Psoas muscle (tissue), 8 donors: Measurements from ENCODE around the gene FAF1. TPM values are rescaled to one million over a fixed set of nuclear protein-coding genes. Genes with fewer than 3 reads are reported as not detected.

ENCODE experiments used
- ATAC-seq, 4 donors: fragments of 200-7000 bp; cut with Tn5 transposase; one replicate each; pipeline ENCODE4 v1.9.1; 2020; ENCODE audit warnings: moderate library complexity in 3 of 4, mild to moderate bottlenecking in 2 of 4
- DNase-seq, 2 donors: peaks; one replicate each; pipeline ENCODE4 v3.0.0-alpha.2; 2020
- H3K27ac ChIP-seq: fragments of 200-600 bp; one replicate; pipeline ENCODE4 v1.8.0; 2022
- H3K27me3 ChIP-seq, 3 donors: fragments of 200-600 bp in 1 of 3; one replicate each; pipeline versions ENCODE4 v1.6.1 to v1.8.0; 2013 to 2022; ENCODE audit warnings: low read length in 2 of 3, mild to moderate bottlenecking in 2 of 3, moderate library complexity in 1 of 3; ENCODE audit not compliant: insufficient read depth in 3 of 3
- H3K36me3 ChIP-seq, 2 donors: fragments of 200-600 bp in 1 of 2; one replicate each; pipeline versions ENCODE4 v1.6.1 to v1.8.0; 2013 to 2022; ENCODE audit warnings: low read depth in 1 of 2, mild to moderate bottlenecking in 1 of 2, moderate library complexity in 1 of 2; ENCODE audit not compliant: insufficient read depth in 1 of 2
- H3K4me1 ChIP-seq: fragments of 200-600 bp; one replicate; pipeline ENCODE4 v1.8.0; 2022
- H3K4me3 ChIP-seq: fragments of 200-600 bp; one replicate; pipeline ENCODE4 v1.8.0; 2022; ENCODE audit warnings: mild to moderate bottlenecking
- H3K9me3 ChIP-seq: fragments of 200-600 bp; one replicate; pipeline ENCODE4 v1.8.0; 2022
- CTCF ChIP-seq: fragments of 200-600 bp; IDR thresholded peaks from one replicate; pipeline ENCODE4 v1.8.0; 2022; ENCODE audit warnings: antibody characterized with exemption
- WGBS, 3 donors: extraction: QIAGEN DNeasy Blood & Tissue Kit; methylation state at CpG; one replicate each; pipeline versions ENCODE4 v1.1.6 to v1.1.7; 2013; 5-methylcytosine and 5-hydroxymethylcytosine counted together
- intact Hi-C, 2 donors: fragments of 100-400 bp; cut with DNase I; formaldehyde crosslinking; loops; one replicate each; pipeline versions ENCODE4 v1.11.0 to v1.14.2; 2022
- polyA plus RNA-seq, 3 donors: library from polyadenylated mRNA; stranded (reverse); fragments of 200-250 nt; gene quantifications; one replicate each; pipeline ENCODE4 v1.2.3, GENCODE V29; 2013
- total RNA-seq, 4 donors: library from RNA; stranded (reverse); fragmentation: NEBNext Ultra II Directional in 2 of 4; extraction: Animal tissue kit (Norgen Biotek cat#: 25700) in 2 of 4; gene quantifications; one replicate each; pipeline versions ENCODE4 v1.2.1 to v1.2.4, GENCODE V29; 2021 to 2023
- donor health status: healthy with polysubstance abuse.
- donor health status: DM: no; HTN: no; CAD: no; lungs with moderate emphysema.
- donor health status: Bipolar disorder and iron deficiency.
- donor health status: healthy.
- donor health status: DM: yes; HTN: yes; CAD: no.
- donor health status: DM: no; HTN: no; CAD: no.
- donor health status: DM: no; HTN: no; CAD: no.
- donor health status: DM: yes; HTN: yes; CAD: no.

Gene FAF1
- total and polyA plus RNA-seq, 7 donors: 67.8 to 128 (median 108) TPM

GRCh38 chr1:50458507-50458906 is 501.6 kb downstream of the FAF1 start:
- ATAC-seq (no peak), DNase-seq (no peak)
- no peaks in the 10 kb centered on the region for H3K27me3 ChIP-seq
- no peaks in the 10 kb centered on the region for H3K4me1 ChIP-seq
- 95 to 96% (median 95%) methylated on average over 5 of the region's 5 CpGs for WGBS, 3 donors
- no peak for TF ChIP-seq CTCF
- H3K36me3 ChIP-seq: peaks cover 0 to 12% of the 10 kb centered on the region in 2 donors
- no peak overlapping the region for H3K27ac ChIP-seq
- H3K9me3 ChIP-seq: no peaks in the 10 kb centered on the region
- H3K4me3 ChIP-seq: no peak overlapping the region
- intact Hi-C loops: no loop called here

DNA sequence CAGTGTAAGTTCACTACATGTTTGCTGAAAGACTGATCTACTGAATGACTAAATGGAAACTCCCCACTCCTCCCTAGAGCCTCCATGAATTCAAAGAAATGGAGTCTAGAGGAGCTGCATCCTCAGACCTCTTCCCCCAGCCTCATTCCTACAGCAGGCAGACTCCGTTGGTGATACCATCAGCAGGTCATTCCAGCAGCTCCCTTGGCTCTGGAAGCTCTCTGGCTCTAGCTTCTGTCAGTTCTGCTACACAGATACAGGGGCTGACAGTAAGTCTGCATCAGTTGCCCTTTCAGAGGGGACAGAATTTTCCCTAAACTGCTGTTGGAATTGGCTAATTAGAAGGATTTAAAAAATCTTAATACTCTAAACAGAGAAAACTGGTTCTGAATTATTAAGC is 505.2 kb downstream of the FAF1 start:
- H3K9me3 ChIP-seq: no peaks in the 10 kb centered on the region
- no peak overlapping the region for H3K4me3 ChIP-seq
- H3K27me3 ChIP-seq: no peaks in the 10 kb centered on the region
- no peak for TF ChIP-seq CTCF
- no peaks in the 10 kb centered on the region for H3K4me1 ChIP-seq
- no peak overlapping the region for H3K27ac ChIP-seq
- ATAC-seq (no peak), DNase-seq (no peak)
- peaks cover 0 to 5% of the 10 kb centered on the region in 2 donors for H3K36me3 ChIP-seq
- 86 to 95% (median 87%) methylated on average over 1 of the region's 1 CpG for WGBS, 3 donors
- intact Hi-C loops: no loop called here

- H3K27me3 ChIP-seq: no peaks in the 10 kb centered on the region
- no peaks in the 10 kb centered on the region for H3K4me1 ChIP-seq
- no peak overlapping the region for H3K4me3 ChIP-seq
- no peaks in the 10 kb centered on the region for H3K9me3 ChIP-seq
- no peak overlapping the region for H3K27ac ChIP-seq
- peaks cover 0 to 5% of the 10 kb centered on the region in 2 donors for H3K36me3 ChIP-seq
- ATAC-seq (no peak), DNase-seq (no peak)
- no peak for TF ChIP-seq CTCF
- intact Hi-C loops: no loop called here
- WGBS, 3 donors: 82 to 83% (median 82%) methylated on average over 7 of the region's 7 CpGs
Measured at GRCh38 chr1:50453266-50453665, 506.8 kb downstream of the FAF1 start.

DNA sequence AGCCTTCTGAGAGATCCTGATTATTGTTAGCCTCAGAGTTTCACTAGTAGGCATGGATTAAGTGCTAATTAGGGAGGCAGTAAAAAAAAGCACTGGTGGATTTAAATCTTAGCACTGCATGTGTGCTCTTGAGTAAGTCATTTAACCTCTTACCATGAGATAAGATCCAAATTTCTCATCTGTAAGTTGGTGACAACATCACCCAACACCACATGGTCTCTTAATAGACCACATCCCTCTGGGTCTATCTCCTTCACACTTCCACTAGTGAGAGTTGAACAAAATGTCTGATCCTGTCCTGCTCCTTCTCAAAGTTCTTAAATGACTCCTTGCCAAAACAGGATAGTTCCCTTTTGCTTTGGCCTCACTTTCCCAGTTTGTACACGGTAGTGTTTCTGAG is 507.4 kb downstream of the FAF1 start:
- intact Hi-C loops: no loop called here
- no peaks in the 10 kb centered on the region for H3K27me3 ChIP-seq
- H3K4me1 ChIP-seq: no peaks in the 10 kb centered on the region
- 86 to 89% (median 88%) methylated on average over 1 of the region's 1 CpG for WGBS, 3 donors
- H3K27ac ChIP-seq: no peak overlapping the region
- no peak for TF ChIP-seq CTCF
- DNase-seq (no peak), ATAC-seq (no peak)
- peaks cover 0 to 5% of the 10 kb centered on the region in 2 donors for H3K36me3 ChIP-seq
- no peaks in the 10 kb centered on the region for H3K9me3 ChIP-seq
- H3K4me3 ChIP-seq: no peak overlapping the region

- no peaks in the 10 kb centered on the region for H3K9me3 ChIP-seq
- H3K4me1 ChIP-seq: no peaks in the 10 kb centered on the region
- no peaks in the 10 kb centered on the region for H3K27me3 ChIP-seq
- 87 to 90% (median 89%) methylated on average over 4 of the region's 4 CpGs for WGBS, 3 donors
- H3K4me3 ChIP-seq: no peak overlapping the region
- intact Hi-C loops: no loop called here
- peaks cover 0 to 5% of the 10 kb centered on the region in 2 donors for H3K36me3 ChIP-seq
- DNase-seq (no peak), ATAC-seq (no peak)
- H3K27ac ChIP-seq: no peak overlapping the region
- TF ChIP-seq CTCF: no peak
Measured at GRCh38 chr1:50450861-50451653, 509.0 kb downstream of the FAF1 start.
